ENCODE results near the gene POLN.

DNA sequence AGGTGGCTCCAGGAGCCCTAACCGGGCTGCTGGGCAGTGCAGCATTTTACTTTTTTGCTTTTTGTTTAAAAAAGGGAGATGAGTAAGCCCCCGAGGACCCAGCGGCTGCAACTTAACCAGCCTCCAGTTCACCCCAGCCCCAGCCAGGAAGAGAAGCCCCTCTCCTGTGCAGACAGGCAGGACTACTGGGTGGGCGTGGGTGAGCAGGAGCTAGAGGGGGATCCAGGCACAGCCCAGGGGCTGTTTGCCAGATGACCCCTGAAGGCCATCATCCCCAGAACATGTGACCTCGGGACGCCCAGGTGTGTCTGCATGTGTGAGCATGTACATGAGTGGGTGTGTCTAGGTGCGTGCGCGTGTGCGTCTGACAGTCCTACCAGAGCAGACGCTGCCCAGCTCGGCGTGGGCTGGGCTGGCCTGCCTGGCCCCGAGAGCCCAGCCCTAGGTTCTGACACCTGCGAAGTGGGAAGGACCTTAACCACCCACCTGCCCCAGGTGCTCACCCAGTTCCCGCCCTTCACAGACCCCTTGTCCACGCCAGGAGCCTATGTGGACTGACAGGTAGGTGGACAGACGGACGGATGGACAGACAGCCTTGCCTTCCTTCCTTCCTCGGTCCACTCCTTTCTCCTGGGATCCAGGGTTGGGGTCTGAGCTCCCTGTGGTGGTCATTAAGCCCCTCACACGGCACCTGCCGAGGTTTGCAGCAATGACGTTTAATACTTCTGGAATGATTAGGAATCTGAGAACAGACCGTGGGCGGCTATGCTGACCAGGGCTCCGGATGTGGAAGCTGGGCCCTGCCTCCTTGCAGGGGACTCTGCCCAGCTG is 7.8 kb upstream of the POLN start:
- TF ChIP-seq, protein P1, sequence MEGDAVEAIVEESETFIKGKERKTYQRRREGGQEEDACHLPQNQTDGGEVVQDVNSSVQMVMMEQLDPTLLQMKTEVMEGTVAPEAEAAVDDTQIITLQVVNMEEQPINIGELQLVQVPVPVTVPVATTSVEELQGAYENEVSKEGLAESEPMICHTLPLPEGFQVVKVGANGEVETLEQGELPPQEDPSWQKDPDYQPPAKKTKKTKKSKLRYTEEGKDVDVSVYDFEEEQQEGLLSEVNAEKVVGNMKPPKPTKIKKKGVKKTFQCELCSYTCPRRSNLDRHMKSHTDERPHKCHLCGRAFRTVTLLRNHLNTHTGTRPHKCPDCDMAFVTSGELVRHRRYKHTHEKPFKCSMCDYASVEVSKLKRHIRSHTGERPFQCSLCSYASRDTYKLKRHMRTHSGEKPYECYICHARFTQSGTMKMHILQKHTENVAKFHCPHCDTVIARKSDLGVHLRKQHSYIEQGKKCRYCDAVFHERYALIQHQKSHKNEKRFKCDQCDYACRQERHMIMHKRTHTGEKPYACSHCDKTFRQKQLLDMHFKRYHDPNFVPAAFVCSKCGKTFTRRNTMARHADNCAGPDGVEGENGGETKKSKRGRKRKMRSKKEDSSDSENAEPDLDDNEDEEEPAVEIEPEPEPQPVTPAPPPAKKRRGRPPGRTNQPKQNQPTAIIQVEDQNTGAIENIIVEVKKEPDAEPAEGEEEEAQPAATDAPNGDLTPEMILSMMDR (conservative IDR thresholded peaks at IDR 0.05 in 1 of 2, IDR thresholded peaks at IDR 0.05 in 1 of 2; ENCODE audit: extremely low read depth in 1 of 2, insufficient read depth in 1 of 2, low read depth in 1 of 2, low read length in 2 of 2), result no peak
- TF ChIP-seq EZH2 (IDR thresholded peaks at IDR 0.05; ENCODE audit: borderline replicate concordance, low read length), result no peak
